WTC11 (cell line): ENCODE results near the gene POLR2A. TPM values are rescaled to one million over a fixed set of nuclear protein-coding genes. Genes with fewer than 3 reads are reported as not detected.

Source experiments
- ATAC-seq: fragments of 200-7000 bp; cut with Tn5 transposase; 2 replicates; pipeline ENCODE4 v1.10.0; 2021; ENCODE audit warnings: mild to moderate bottlenecking, moderate library complexity
- CTCF ChIA-PET: fragments of 300-600 bp; sonication (Branson Sonifier 250); formaldehyde crosslinking; loops from one replicate; lab custom pipeline; 2021; ENCODE audit warnings: antibody characterized with exemption; lab: Charles Lee
- POLR2A ChIA-PET: fragments of 350-600 bp; sonication (Branson Sonifier 250); formaldehyde crosslinking; loops from one replicate; lab custom pipeline; 2021; ENCODE audit warnings: antibody characterized with exemption; lab: Charles Lee
- DNase-seq: peaks from one replicate; pipeline ENCODE4 v3.0.0; 2021; ENCODE audit warnings: low spot score
- H3K27ac Mint-ChIP-seq: 2 replicates; pipeline ENCODE4 v1.8.0; 2021; ENCODE audit warnings: mixed read lengths
- H3K27me3 Mint-ChIP-seq: 2 replicates; pipeline ENCODE4 v1.8.0; 2021; ENCODE audit warnings: low read depth, mild to moderate bottlenecking, moderate library complexity, mixed read lengths
- H3K36me3 Mint-ChIP-seq: 2 replicates; pipeline ENCODE4 v1.8.0; 2021; ENCODE audit warnings: mixed read lengths
- H3K4me1 Mint-ChIP-seq: 2 replicates; pipeline ENCODE4 v1.8.0; 2022; ENCODE audit warnings: mixed read lengths
- H3K4me3 Mint-ChIP-seq: 2 replicates; pipeline ENCODE4 v1.8.0; 2021; ENCODE audit warnings: mild to moderate bottlenecking, moderate library complexity, mixed read lengths
- H3K9me3 Mint-ChIP-seq: 2 replicates; pipeline ENCODE4 v1.8.0; 2021; ENCODE audit warnings: mixed read lengths
- ATF2 ChIP-seq: sonication (generic); formaldehyde crosslinking; IDR thresholded peaks from 2 replicates; pipeline ENCODE4 v1.8.1; 2022; ENCODE audit warnings: low read depth, missing genetic modification reagents, borderline replicate concordance
- ATF6 ChIP-seq: sonication (generic); formaldehyde crosslinking; IDR thresholded peaks from 2 replicates; pipeline ENCODE4 v1.8.1; 2023; ENCODE audit warnings: mild to moderate bottlenecking, missing genetic modification reagents
- CTCF ChIP-seq: fragments of 200-600 bp; IDR thresholded peaks from 2 replicates; pipeline ENCODE4 v1.8.0; 2022; ENCODE audit warnings: antibody characterized with exemption
- E2F1 ChIP-seq: sonication (generic); formaldehyde crosslinking; IDR thresholded peaks from 2 replicates; pipeline ENCODE4 v1.8.0; 2022; ENCODE audit warnings: mild to moderate bottlenecking, missing genetic modification reagents
- EMX1 ChIP-seq: fragments of 250-450 bp; sonication (Bioruptor Pico); IDR thresholded peaks from 2 replicates; pipeline ENCODE4 v1.8.0; 2021; ENCODE audit warnings: mild to moderate bottlenecking
- HMGA2 ChIP-seq: fragments of 250-450 bp; sonication (Bioruptor Pico); IDR thresholded peaks from 2 replicates; pipeline ENCODE4 v1.4.0; 2021; ENCODE audit warnings: mild to moderate bottlenecking, moderate library complexity
- JUN ChIP-seq: sonication (generic); formaldehyde crosslinking; IDR thresholded peaks from 2 replicates; pipeline ENCODE4 v1.8.0; 2023; ENCODE audit warnings: mild to moderate bottlenecking, missing genetic modification reagents
- MXD4 ChIP-seq: fragments of 250-450 bp; sonication (Bioruptor Pico); IDR thresholded peaks from 2 replicates; pipeline ENCODE4 v1.8.0; 2021; ENCODE audit warnings: mild to moderate bottlenecking, moderate library complexity, borderline replicate concordance
- NFATC4 ChIP-seq: fragments of 250-450 bp; sonication (Bioruptor Pico); IDR thresholded peaks from 2 replicates; pipeline ENCODE4 v1.9.0; 2021; ENCODE audit warnings: mild to moderate bottlenecking
- NR1H2 ChIP-seq: sonication (generic); formaldehyde crosslinking; IDR thresholded peaks from 2 replicates; pipeline ENCODE4 v1.9.0; 2021; ENCODE audit warnings: mild to moderate bottlenecking, moderate library complexity, missing genetic modification reagents
- RORB ChIP-seq: fragments of 250-450 bp; sonication (Bioruptor Pico); IDR thresholded peaks from 2 replicates; pipeline ENCODE4 v1.9.0; 2021; ENCODE audit warnings: mild to moderate bottlenecking
- SOX15 ChIP-seq: fragments of 250-450 bp; sonication (Bioruptor Pico); IDR thresholded peaks from 2 replicates; pipeline ENCODE4 v1.9.0; 2021; ENCODE audit warnings: mild to moderate bottlenecking
- TEAD1 ChIP-seq: sonication (generic); formaldehyde crosslinking; IDR thresholded peaks from 2 replicates; pipeline ENCODE4 v1.8.0; 2022; ENCODE audit warnings: mild to moderate bottlenecking, missing genetic modification reagents
- TEAD4 ChIP-seq: sonication (generic); formaldehyde crosslinking; IDR thresholded peaks from 2 replicates; pipeline ENCODE4 v1.8.0; 2022; ENCODE audit warnings: mild to moderate bottlenecking, missing genetic modification reagents
- ZNF219 ChIP-seq: sonication (generic); formaldehyde crosslinking; IDR thresholded peaks from 2 replicates; pipeline ENCODE4 v1.8.0; 2023; ENCODE audit warnings: missing genetic modification reagents, mild to moderate bottlenecking, borderline replicate concordance
- ZNF232 ChIP-seq: sonication (generic); formaldehyde crosslinking; IDR thresholded peaks from 2 replicates; pipeline ENCODE4 v1.8.0; 2022; ENCODE audit warnings: mild to moderate bottlenecking, missing genetic modification reagents
- ZNF263 ChIP-seq: sonication (generic); formaldehyde crosslinking; IDR thresholded peaks from 2 replicates; pipeline ENCODE4 v1.8.1; 2022; ENCODE audit warnings: low read depth, mild to moderate bottlenecking, moderate library complexity, missing genetic modification reagents
- ZNF281 ChIP-seq: sonication (generic); formaldehyde crosslinking; IDR thresholded peaks from 2 replicates; pipeline ENCODE4 v1.8.0; 2023; ENCODE audit warnings: mild to moderate bottlenecking, missing genetic modification reagents
- total RNA-seq: library from RNA; stranded (reverse); gene quantifications from 3 replicates; pipeline ENCODE4 v1.2.3, GENCODE V29; 2021

Gene POLR2A
- total RNA-seq, 1 experiment from 2014 or later = 170 TPM

- H3K9me3 Mint-ChIP-seq = no peaks in the 10 kb centered on the region
- H3K27ac Mint-ChIP-seq = 0 out of 2 replicates have a peak overlapping the region, but pooled peaks have one; percentile 27
- H3K27me3 Mint-ChIP-seq = no peaks in the 10 kb centered on the region
- no peak for ATAC-seq
- peaks cover 87% of the 10 kb centered on the region for H3K36me3 Mint-ChIP-seq
- TF ChIP-seq ATF2 (CRISPR knock-in tag) = no peak
- TF ChIP-seq CTCF = no peak
- no peak for TF ChIP-seq HMGA2 (CRISPR knock-in tag)
- no peak for TF ChIP-seq ZNF263 (CRISPR knock-in tag)
- TF ChIP-seq ATF6 = no peak
- no peak for TF ChIP-seq ZNF232 (CRISPR knock-in tag)
- ChIA-PET CTCF (interaction anchor here (0.9 to 2.6 kb wide), 6 partner anchors 8 to 152 kb away, joined by 3 to 9 read pairs (median 4); no protein-coding TSS in a partner anchor), POLR2A (interaction anchor here (1.5 kb wide), 2 partner anchors 52 to 76 kb away, joined by 4 to 6 read pairs; partner anchors contain the start of gene MPDU1)
- no peak for DNase-seq
- no peaks in the 10 kb centered on the region for H3K4me1 Mint-ChIP-seq
- H3K4me3 Mint-ChIP-seq = no peak overlapping the region
These were observed 24.0 kb downstream of the POLR2A start for GRCh38 chr17:7508145-7508544.

- H3K4me1 Mint-ChIP-seq = no peaks in the 10 kb centered on the region
- H3K27me3 Mint-ChIP-seq = no peaks in the 10 kb centered on the region
- POLR2A ChIA-PET = interaction anchor here (1.5 kb wide), 1 partner anchor 51 kb away, joined by 4 read pairs; no protein-coding TSS in a partner anchor
- ATAC-seq (no peak), DNase-seq (no peak)
- H3K36me3 Mint-ChIP-seq = peaks cover 86% of the 10 kb centered on the region
- CTCF ChIA-PET = interaction anchor here (1.0 to 2.0 kb wide), 5 partner anchors 14 to 172 kb away, joined by 3 to 7 read pairs (median 6); partner anchors contain the start of genes ACAP1 and PLSCR3
- no peak overlapping the region for H3K27ac Mint-ChIP-seq
- TF ChIP-seq ZNF219 (CRISPR knock-in tag) = no peak
- TF ChIP-seq TEAD4 (CRISPR knock-in tag) = no peak
- TF ChIP-seq NFATC4 (CRISPR knock-in tag) = no peak
- H3K9me3 Mint-ChIP-seq = no peaks in the 10 kb centered on the region
- H3K4me3 Mint-ChIP-seq = no peak overlapping the region
These were observed 24.7 kb downstream of the POLR2A start for GRCh38 chr17:7508846-7509245.

GRCh38 chr17:7509937-7510336 is 25.8 kb downstream of the POLR2A start:
- ATAC-seq (no peak), DNase-seq (no peak)
- ChIA-PET POLR2A (no interaction called here), CTCF (interaction anchor here (1.0 to 1.8 kb wide), 2 partner anchors 50 to 173 kb away, joined by 3 to 6 read pairs; partner anchors contain the start of gene ACAP1)
- peaks cover 77% of the 10 kb centered on the region for H3K36me3 Mint-ChIP-seq
- no peak overlapping the region for H3K27ac Mint-ChIP-seq
- H3K4me1 Mint-ChIP-seq = no peaks in the 10 kb centered on the region
- no peaks in the 10 kb centered on the region for H3K27me3 Mint-ChIP-seq
- H3K4me3 Mint-ChIP-seq = no peak overlapping the region
- H3K9me3 Mint-ChIP-seq = no peaks in the 10 kb centered on the region
- TF ChIP-seq NR1H2 (CRISPR knock-in tag) = no peak
- TF ChIP-seq TEAD1 (CRISPR knock-in tag) = no peak
- no peak for TF ChIP-seq RORB (CRISPR knock-in tag)
- TF ChIP-seq ATF6 = no peak
- no peak for TF ChIP-seq JUN (CRISPR knock-in tag)
- no peak for TF ChIP-seq CTCF
- no peak for TF ChIP-seq SOX15 (CRISPR knock-in tag)
- TF ChIP-seq E2F1 (CRISPR knock-in tag) = no peak
- no peak for TF ChIP-seq ZNF281
- no peak for TF ChIP-seq EMX1
- TF ChIP-seq MXD4 (CRISPR knock-in tag) = no peak
